ENCODE measurements around the gene SCARB1. TPM values are rescaled to one million over a fixed set of nuclear protein-coding genes. Genes with fewer than 3 reads are reported as not detected.

SCARB1 gene
- total RNA-seq, 2 donors from 2014 or later, result 16.5 to 18.9 TPM

DNA sequence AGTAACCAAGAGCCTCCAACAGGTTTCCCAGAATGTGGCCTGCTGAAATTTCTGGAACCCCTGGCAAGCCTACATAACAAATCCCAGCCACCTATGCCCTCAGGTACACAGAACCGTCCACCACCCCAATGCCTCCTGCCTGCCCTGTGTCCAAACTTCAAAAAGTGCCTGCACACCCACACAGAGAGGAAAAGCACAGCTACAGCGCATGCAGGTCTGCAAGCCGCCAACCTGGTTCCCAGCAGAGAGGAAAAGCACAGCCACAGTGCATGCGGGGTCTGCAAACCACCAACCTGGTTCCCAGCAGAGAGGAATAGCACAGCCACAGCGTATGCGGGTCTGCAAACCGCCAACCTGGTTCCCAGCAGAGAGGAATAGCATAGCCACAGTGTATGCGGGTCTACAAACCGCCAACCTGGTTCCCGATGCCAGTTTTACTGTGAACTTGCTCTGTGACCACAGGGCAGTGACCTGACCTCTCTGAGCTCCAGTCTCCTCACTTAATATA, 113.5 kb downstream of the SCARB1 start:
- intact Hi-C loops (cut with DNase I), result no loop called here
- Histone ChIP-seq H3K27me3 (no peaks in the 10 kb centered on the region), H3K4me3 (no peak overlapping the region), H3K36me3 (replicated peaks in 1 of 2; ENCODE audit: insufficient read depth in 1 of 2, low read depth in 2 of 2) (no peaks in the 10 kb centered on the region), H3K4me1 (peaks cover 68% of the 10 kb centered on the region), H3K27ac (peak overlapping the region in 1 of 4 donors; percentile 37), H3K9me3 (no peaks in the 10 kb centered on the region)
- ATAC-seq (no peak), DNase-seq (no peak)
- TF ChIP-seq POLR2A (IDR thresholded peaks at IDR 0.05), result no peak
- TF ChIP-seq CTCF (IDR thresholded peaks at IDR 0.05), result no peak
- WGBS, 2 donors, result 86% methylated on average over 10 of the region's 10 CpGs; no CpG with 5 or more reads in 1 of the 2 donors

DNA sequence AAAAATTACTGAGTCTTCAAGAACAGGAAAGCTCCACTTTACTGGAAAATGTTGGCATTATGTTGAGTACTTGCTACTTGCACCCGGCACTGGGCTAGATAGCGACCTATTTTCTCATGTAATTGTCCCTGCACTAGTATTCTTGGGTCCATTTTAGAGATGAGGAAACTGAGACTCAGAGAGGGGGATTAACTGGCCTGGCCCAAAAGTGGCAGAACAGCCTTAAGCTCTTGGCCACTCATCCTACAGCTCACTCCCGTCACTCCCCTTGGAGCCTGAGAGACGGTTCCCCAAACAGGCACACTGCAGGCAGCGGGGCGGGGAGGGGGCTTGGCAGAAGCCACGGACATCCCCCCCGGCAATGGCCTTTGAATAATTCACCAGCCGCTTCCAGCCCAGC, 113.9 kb downstream of the SCARB1 start:
- 90 to 97% methylated on average over 9 of the region's 9 CpGs for WGBS, 2 donors
- no peak for TF ChIP-seq CTCF (IDR thresholded peaks at IDR 0.05)
- TF ChIP-seq POLR2A (IDR thresholded peaks at IDR 0.05), result no peak
- Histone ChIP-seq H3K27ac (no peak overlapping the region), H3K4me1 (peaks cover 64% of the 10 kb centered on the region), H3K9me3 (no peaks in the 10 kb centered on the region), H3K27me3 (no peaks in the 10 kb centered on the region), H3K4me3 (no peak overlapping the region), H3K36me3 (replicated peaks in 1 of 2; ENCODE audit: insufficient read depth in 1 of 2, low read depth in 2 of 2) (no peaks in the 10 kb centered on the region)
- no peak for DNase-seq
- no peak for ATAC-seq
- intact Hi-C loops (cut with DNase I), result no loop called here

DNA sequence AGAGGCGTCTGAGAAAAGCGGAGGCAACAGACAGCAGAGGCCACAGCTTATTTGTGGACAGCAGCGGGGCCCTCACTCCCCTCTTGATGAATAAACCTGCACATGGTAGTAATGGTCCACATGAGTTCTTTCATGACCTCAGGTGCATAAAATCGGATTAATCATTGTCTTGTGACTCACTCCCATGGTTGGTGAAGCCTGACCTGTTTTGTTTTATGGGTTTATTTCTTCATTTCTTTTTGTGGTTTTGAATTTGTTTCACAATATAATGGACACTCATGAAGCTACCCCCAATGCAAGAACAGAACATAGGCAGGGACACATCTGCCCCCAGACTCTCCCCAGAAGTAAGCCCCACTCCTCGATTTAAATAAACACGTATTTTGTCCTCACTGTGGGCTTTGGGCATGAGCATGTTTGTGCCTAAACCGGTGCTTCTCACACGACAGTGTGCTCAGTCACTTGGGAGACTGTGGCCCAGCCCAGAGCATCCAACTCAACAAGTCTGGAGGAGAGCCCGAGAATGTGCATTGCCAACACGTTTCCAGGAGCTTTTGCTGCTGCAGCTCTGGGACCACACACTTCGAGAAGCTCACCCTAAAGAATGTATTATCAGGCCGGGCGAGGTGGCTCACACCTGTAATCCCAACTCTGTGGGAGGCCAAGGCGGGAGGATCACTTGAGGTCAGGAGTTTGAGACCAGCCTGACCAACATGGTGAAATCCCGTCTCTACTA, 116.1 kb downstream of the SCARB1 start:
- WGBS, 2 donors, result 68 to 71% methylated on average over 15 of the region's 15 CpGs
- Histone ChIP-seq H3K9me3 (no peaks in the 10 kb centered on the region), H3K27me3 (no peaks in the 10 kb centered on the region), H3K4me1 (peaks cover 44% of the 10 kb centered on the region), H3K4me3 (no peak overlapping the region), H3K27ac (peak overlapping the region; percentile 79 to 85 (median 83)), H3K36me3 (replicated peaks in 1 of 2; ENCODE audit: insufficient read depth in 1 of 2, low read depth in 2 of 2) (no peaks in the 10 kb centered on the region)
- ATAC-seq, result peak; percentile 54
- TF ChIP-seq POLR2A (IDR thresholded peaks at IDR 0.05), result no peak
- no peak for TF ChIP-seq CTCF (IDR thresholded peaks at IDR 0.05)
- DNase-seq, result peak in 1 of 4 donors; percentile 52
- intact Hi-C loops (cut with DNase I), result no loop called here

GRCh38 chr12:124746649-124747425, 116.8 kb downstream of the SCARB1 start:
- Histone ChIP-seq H3K27me3 (no peaks in the 10 kb centered on the region), H3K36me3 (replicated peaks in 1 of 2; ENCODE audit: insufficient read depth in 1 of 2, low read depth in 2 of 2) (no peaks in the 10 kb centered on the region), H3K9me3 (no peaks in the 10 kb centered on the region), H3K4me3 (no peak overlapping the region), H3K27ac (peak overlapping the region; percentile 79 to 85 (median 83)), H3K4me1 (peaks cover 42% of the 10 kb centered on the region)
- intact Hi-C loops (cut with DNase I), result no loop called here
- DNase-seq (no peak), ATAC-seq (no peak)
- WGBS, 2 donors, result 74 to 77% methylated on average over 10 of the region's 10 CpGs
- no peak for TF ChIP-seq CTCF (IDR thresholded peaks at IDR 0.05)
- no peak for TF ChIP-seq POLR2A (IDR thresholded peaks at IDR 0.05)

Measured in body of pancreas (tissue), 4 donors.